ENCODE data around the gene GK.
"Not testable (repeated sequence)": the region's sequence is repeated elsewhere in the genome, so short reads cannot be mapped to it uniquely, and the experiment has no call there.

Gene GK

DNA sequence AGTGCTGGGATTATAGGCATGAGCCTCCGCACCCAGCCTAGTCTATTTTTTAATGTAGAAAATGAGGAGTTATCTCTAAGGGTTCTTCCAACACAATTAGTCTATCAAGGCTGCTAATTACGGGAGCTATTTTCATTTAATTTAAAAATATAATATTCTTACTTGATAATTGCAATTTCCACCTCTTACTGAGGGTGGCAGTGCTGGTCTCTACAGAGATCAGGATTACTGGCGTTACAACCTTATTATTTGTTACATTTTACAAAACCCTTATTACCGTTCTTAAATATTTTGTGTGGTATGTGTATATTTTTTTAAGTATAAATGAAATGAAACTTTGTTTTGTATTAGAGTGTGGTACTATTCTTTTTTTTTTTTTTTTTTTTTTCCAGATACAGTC is 17.6 kb upstream of the GK start:
- TF ChIP-seq CTCF (conservative IDR thresholded peaks at IDR 0.05; ENCODE audit: control insufficient read depth, insufficient read depth, low read depth, low read length): peak; percentile 44
- no peak overlapping the region for H3K4me3 ChIP-seq (ENCODE audit: control insufficient read depth, low read depth, low read length)
- DNase-seq (ENCODE audit: low read depth): no peak

- no peak for DNase-seq (ENCODE audit: low read depth)
- H3K4me3 ChIP-seq (ENCODE audit: control insufficient read depth, low read depth, low read length): no peak overlapping the region
- TF ChIP-seq CTCF (conservative IDR thresholded peaks at IDR 0.05; ENCODE audit: control insufficient read depth, insufficient read depth, low read depth, low read length): no peak
These were observed 15.1 kb upstream of the GK start for GRCh38 chrX:30637874-30638815.

GRCh38 chrX:30639702-30640101 is 13.5 kb upstream of the GK start:
- not testable (repeated sequence) for DNase-seq (ENCODE audit: low read depth); H3K4me3 ChIP-seq (ENCODE audit: control insufficient read depth, low read depth, low read length)

DNA sequence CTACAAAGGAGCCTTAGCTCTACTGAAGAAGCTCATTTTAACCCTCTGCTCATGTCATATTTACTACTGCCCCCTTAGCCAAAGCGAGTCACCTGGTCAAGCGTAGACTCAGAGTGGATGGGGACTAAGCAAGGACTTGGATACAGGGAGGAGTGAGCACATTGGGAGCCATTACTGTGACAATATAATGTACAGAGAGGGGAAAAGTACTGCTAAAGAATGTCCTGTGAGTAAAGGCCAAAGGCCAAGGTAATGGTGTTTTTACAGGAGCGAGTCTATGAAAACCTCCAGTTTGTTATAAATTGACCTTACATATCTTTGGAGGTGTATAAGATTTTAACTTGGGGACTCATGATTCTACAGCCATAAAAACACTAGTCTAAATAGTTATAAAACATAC is 10.6 kb upstream of the GK start:
- no peak overlapping the region for H3K4me3 ChIP-seq (ENCODE audit: control insufficient read depth, low read depth, low read length)
- no peak for TF ChIP-seq CTCF (conservative IDR thresholded peaks at IDR 0.05; ENCODE audit: control insufficient read depth, insufficient read depth, low read depth, low read length)
- DNase-seq (ENCODE audit: low read depth): no peak

GRCh38 chrX:30643313-30643821 is 9.9 kb upstream of the GK start:
- DNase-seq (ENCODE audit: low read depth): peak; percentile 91
- no peak overlapping the region for H3K4me3 ChIP-seq (ENCODE audit: control insufficient read depth, low read depth, low read length)
- TF ChIP-seq CTCF (conservative IDR thresholded peaks at IDR 0.05; ENCODE audit: control insufficient read depth, insufficient read depth, low read depth, low read length): no peak

- no peak for TF ChIP-seq CTCF (conservative IDR thresholded peaks at IDR 0.05; ENCODE audit: control insufficient read depth, insufficient read depth, low read depth, low read length)
These were observed 3.4 kb upstream of the GK start for GRCh38 chrX:30649859-30650258.

More at GRCh38 chrX:30649859-30650258, 3.4 kb upstream of the GK start:
- H3K4me3 ChIP-seq (ENCODE audit: control insufficient read depth, low read depth, low read length): no peak overlapping the region
- DNase-seq (ENCODE audit: low read depth): peak; percentile 76
